GM21576 (cell line): Measurements from ENCODE around the gene SIGMAR1.

Experiments used
- ATAC-seq: cut with Tn5 transposase; IDR thresholded peaks from one replicate; pipeline ENCODE4 v1.9.1; 2021; ENCODE audit warnings: mild to moderate bottlenecking, moderate library complexity; ENCODE audit not compliant: unreplicated experiment

Gene SIGMAR1

GRCh38 chr9:34633166-34633565 is 4.4 kb downstream of the SIGMAR1 start:
- ATAC-seq = no peak

- ATAC-seq = no peak
Observed at GRCh38 chr9:34630402-34631154, 7.0 kb downstream of the SIGMAR1 start.

- ATAC-seq = no peak
Observed at GRCh38 chr9:34629491-34629808, 8.1 kb downstream of the SIGMAR1 start.

- ATAC-seq = no peak
Observed at GRCh38 chr9:34628656-34629490, 8.7 kb downstream of the SIGMAR1 start, which contains the start of gene ARID3C. TSS of gene ARID3C (minus strand) at chr9:34629066. CDS start at chr9:34628014, 1,052 bp downstream.

- no peak for ATAC-seq
Observed at GRCh38 chr9:34627716-34628655, 9.6 kb downstream of the SIGMAR1 start.

- no peak for ATAC-seq
Observed at GRCh38 chr9:34625186-34625486, 12.5 kb downstream of the SIGMAR1 start.

- no peak for ATAC-seq
Observed at GRCh38 chr9:34624475-34625185, 13.0 kb downstream of the SIGMAR1 start.

GRCh38 chr9:34623374-34624235 is 14.0 kb downstream of the SIGMAR1 start:
- ATAC-seq = no peak

- ATAC-seq = peak; percentile 98
Observed at GRCh38 chr9:34620061-34620994, 17.3 kb downstream of the SIGMAR1 start, which contains the start of gene DCTN3. TSS of gene DCTN3 (minus strand) at chr9:34620495. CDS start at chr9:34620464, 31 bp downstream.

- no peak for ATAC-seq
Observed at GRCh38 chr9:34615132-34615531, 22.5 kb downstream of the SIGMAR1 start.

- ATAC-seq = no peak
Observed at GRCh38 chr9:34612788-34613390, 24.7 kb downstream of the SIGMAR1 start.

- peak; percentile 85 for ATAC-seq
Observed at GRCh38 chr9:34611811-34612787, 25.5 kb downstream of the SIGMAR1 start, which contains the start of gene RPP25L. TSS of gene RPP25L (minus strand) at chr9:34612097. CDS start at chr9:34611296, 801 bp downstream.

- peak; percentile 10 for ATAC-seq
Observed at GRCh38 chr9:34611251-34611810, 26.3 kb downstream of the SIGMAR1 start.

GRCh38 chr9:34610434-34611206 is 27.0 kb downstream of the SIGMAR1 start:
- ATAC-seq = no peak

- ATAC-seq = no peak
Observed at GRCh38 chr9:34607331-34607730, 30.3 kb downstream of the SIGMAR1 start.

- ATAC-seq = no peak
Observed at GRCh38 chr9:34606905-34607304, 30.7 kb downstream of the SIGMAR1 start.
